HEK293 (cell line): Measurements from ENCODE around the gene PLIN4.
A peak's percentile ranks its signal among the peaks of the same experiment; 100 is the strongest.

ENCODE experiments used
- CTCF ChIA-PET: fragments of 350-600 bp; formaldehyde crosslinking; extraction: SDS; loops from one replicate; lab custom pipeline; 2021; ENCODE audit warnings: antibody characterized with exemption; lab: Yijun Ruan, JAX
- POLR2A ChIA-PET: fragments of 300-600 bp; formaldehyde crosslinking; extraction: SDS; loops from one replicate; lab custom pipeline; 2020; ENCODE audit warnings: antibody characterized with exemption, inconsistent platforms; lab: Yijun Ruan, JAX
- H3K27ac ChIP-seq: fragments of 200-500 bp; sonication (Bioruptor generic); 2 replicates; pipeline ENCODE4 v1.5.1; 2014; ENCODE audit warnings: low read depth, low read length, control low read depth, inconsistent platforms; ENCODE audit errors: extremely low read depth
- H3K36me3 ChIP-seq, 2 experiments: fragments of 200-500 bp in 1 of 2; sonication (Bioruptor generic) in 1 of 2; 1 replicate in 1 of 2; 2 replicates in 1 of 2; pipeline ENCODE4 v1.5.1; 2014 to 2017; ENCODE audit warnings: inconsistent platforms in 2 of 2, low read length in 2 of 2; ENCODE audit not compliant: control insufficient read depth in 2 of 2, insufficient read depth in 1 of 2
- H3K4me1 ChIP-seq: fragments of 200-500 bp; sonication (Bioruptor generic); 2 replicates; pipeline ENCODE4 v1.5.1; 2014; ENCODE audit warnings: mild to moderate bottlenecking, low read length, inconsistent platforms; ENCODE audit not compliant: control insufficient read depth, insufficient read depth
- H3K4me3 ChIP-seq: 2 replicates; pipeline ENCODE4 v1.5.1; 2011; ENCODE audit warnings: low read depth, mild to moderate bottlenecking, control low read depth, low read length, moderate library complexity
- H3K9me3 ChIP-seq: fragments of 200-500 bp; sonication (Bioruptor generic); 2 replicates; pipeline ENCODE4 v1.5.1; 2014; ENCODE audit warnings: low read depth, low read length, inconsistent platforms; ENCODE audit not compliant: control insufficient read depth, insufficient read depth
- BCL11B ChIP-seq: fragments of 450-650 bp; formaldehyde crosslinking; IDR thresholded peaks from 2 replicates; pipeline ENCODE4 v1.5.1; 2016; ENCODE audit warnings: low read depth, missing biosample characterization, missing genetic modification characterization
- GLIS2 ChIP-seq: fragments of 450-650 bp; formaldehyde crosslinking; IDR thresholded peaks from 2 replicates; pipeline ENCODE4 v1.5.1; 2016; ENCODE audit warnings: missing biosample characterization, missing genetic modification characterization
- OSR2 ChIP-seq: fragments of 450-650 bp; formaldehyde crosslinking; IDR thresholded peaks from 2 replicates; pipeline ENCODE4 v1.5.1; 2016; ENCODE audit warnings: missing biosample characterization, missing genetic modification characterization
- PRDM6 ChIP-seq: fragments of 450-650 bp; formaldehyde crosslinking; IDR thresholded peaks from 2 replicates; pipeline ENCODE4 v1.5.1; 2017; ENCODE audit warnings: missing biosample characterization, missing genetic modification characterization
- WT1 ChIP-seq: fragments of 450-650 bp; formaldehyde crosslinking; IDR thresholded peaks from 2 replicates; pipeline ENCODE4 v1.5.1; 2016; ENCODE audit warnings: missing biosample characterization, missing genetic modification characterization
- ZBTB44 ChIP-seq: fragments of 450-650 bp; IDR thresholded peaks from 2 replicates; pipeline ENCODE4 v1.5.1; 2018; ENCODE audit warnings: missing biosample characterization, mild to moderate bottlenecking, missing genetic modification characterization
- ZNF10 ChIP-seq: fragments of 450-650 bp; formaldehyde crosslinking; IDR thresholded peaks from 2 replicates; pipeline ENCODE4 v1.5.1; 2017; ENCODE audit warnings: missing biosample characterization, missing genetic modification characterization
- ZNF221 ChIP-seq: fragments of 450-650 bp; formaldehyde crosslinking; IDR thresholded peaks from 2 replicates; pipeline ENCODE4 v1.5.1; 2017; ENCODE audit warnings: missing biosample characterization, missing genetic modification characterization, borderline replicate concordance
- ZNF24 ChIP-seq: fragments of 450-650 bp; formaldehyde crosslinking; IDR thresholded peaks from 2 replicates; pipeline ENCODE4 v1.5.1; 2016; ENCODE audit warnings: missing biosample characterization, missing genetic modification characterization
- ZNF280D ChIP-seq: fragments of 450-650 bp; formaldehyde crosslinking; IDR thresholded peaks from 2 replicates; pipeline ENCODE4 v1.5.1; 2016; ENCODE audit warnings: missing biosample characterization, missing genetic modification characterization
- ZNF394 ChIP-seq: fragments of 450-650 bp; formaldehyde crosslinking; IDR thresholded peaks from 2 replicates; pipeline ENCODE4 v1.5.1; 2016; ENCODE audit warnings: missing biosample characterization, missing genetic modification characterization, mild to moderate bottlenecking, moderate library complexity, borderline replicate concordance
- ZNF530 ChIP-seq: fragments of 450-650 bp; formaldehyde crosslinking; IDR thresholded peaks from 2 replicates; pipeline ENCODE4 v1.5.1; 2016; ENCODE audit warnings: low read depth, missing biosample characterization, missing genetic modification characterization
- ZNF621 ChIP-seq: fragments of 450-650 bp; formaldehyde crosslinking; IDR thresholded peaks from 2 replicates; pipeline ENCODE4 v1.5.1; 2017; ENCODE audit warnings: missing biosample characterization, missing genetic modification characterization
- ZNF692 ChIP-seq: fragments of 450-650 bp; formaldehyde crosslinking; IDR thresholded peaks from 2 replicates; pipeline ENCODE4 v1.5.1; 2016; ENCODE audit warnings: missing biosample characterization, missing genetic modification characterization
- ZNF76 ChIP-seq: fragments of 450-650 bp; formaldehyde crosslinking; IDR thresholded peaks from 2 replicates; pipeline ENCODE4; 2016; ENCODE audit warnings: low read depth, missing biosample characterization, missing genetic modification characterization, borderline replicate concordance
- ZNF830 ChIP-seq: fragments of 450-650 bp; IDR thresholded peaks from 2 replicates; pipeline ENCODE4 v1.5.0; 2018; ENCODE audit warnings: missing biosample characterization, missing genetic modification characterization, low read depth, mild to moderate bottlenecking, moderate library complexity
- ZSCAN23 ChIP-seq: fragments of 450-650 bp; formaldehyde crosslinking; IDR thresholded peaks from 2 replicates; pipeline ENCODE4 v1.5.1; 2016; ENCODE audit warnings: missing biosample characterization, missing genetic modification characterization

PLIN4 gene

GRCh38 chr19:4510435-4511255, 7.6 kb downstream of the PLIN4 start:
- TF ChIP-seq BCL11B (peak; percentile 73; the same call in 1 of the 2 replicates), ZNF10 (no peak), ZNF692 (tag by site-specific recombination) (no peak), ZNF530 (tag by site-specific recombination) (no peak), ZNF24 (tag by site-specific recombination) (no peak), ZNF621 (tag by site-specific recombination) (no peak), ZNF394 (tag by site-specific recombination) (no peak), PRDM6 (no peak), GLIS2 (0 out of 2 replicates have a peak, but pooled peaks have one; percentile 11)
- TF ChIP-seq, all 188 proteins: peak for 2
- peaks cover 0 to 10% of the 10 kb centered on the region in 2 experiments; a peak in 2 of 3 replicates for H3K36me3 ChIP-seq
- ChIA-PET CTCF (interaction anchor here (3.6 kb wide), 1 partner anchor 13 kb away, joined by 24 read pairs; no protein-coding TSS in a partner anchor), POLR2A (interaction anchor here (0.7 kb wide), 1 partner anchor 213 kb away, joined by 5 read pairs; no protein-coding TSS in a partner anchor)
- H3K27ac ChIP-seq: no peak overlapping the region
- no peaks in the 10 kb centered on the region for H3K4me1 ChIP-seq
- no peak overlapping the region for H3K4me3 ChIP-seq
- no peaks in the 10 kb centered on the region for H3K9me3 ChIP-seq

- H3K9me3 ChIP-seq: no peaks in the 10 kb centered on the region
- H3K36me3 ChIP-seq: peaks cover 0 to 29% of the 10 kb centered on the region in 2 experiments; a peak in 2 of 3 replicates
- H3K4me1 ChIP-seq: no peaks in the 10 kb centered on the region
- no peak overlapping the region for H3K27ac ChIP-seq
- CTCF ChIA-PET: interaction anchor here (0.5 to 3.6 kb wide), 4 partner anchors 12 to 33 kb away, joined by 3 to 24 read pairs (median 4); no protein-coding TSS in a partner anchor
- TF ChIP-seq ZNF221 (no peak), OSR2 (tag by site-specific recombination) (no peak), ZNF76 (tag by site-specific recombination) (no peak)
- no peak overlapping the region for H3K4me3 ChIP-seq
- POLR2A ChIA-PET: interaction anchor here (0.8 kb wide), 1 partner anchor 37 kb away, joined by 3 read pairs; the partner anchor contains the start of gene HDGFL2
Observed at GRCh38 chr19:4508698-4509097, 9.6 kb downstream of the PLIN4 start.

- no peak overlapping the region for H3K27ac ChIP-seq
- H3K36me3 ChIP-seq: peaks cover 0 to 38% of the 10 kb centered on the region in 2 experiments; a peak in 2 of 3 replicates
- ChIA-PET CTCF (interaction anchor here (0.6 to 3.6 kb wide), 3 partner anchors 13 to 815 kb away, joined by 4 to 24 read pairs (median 5); no protein-coding TSS in a partner anchor), POLR2A (no interaction called here)
- H3K4me1 ChIP-seq: no peaks in the 10 kb centered on the region
- TF ChIP-seq ZNF280D (tag by site-specific recombination) (no peak), ZNF830 (tag by site-specific recombination) (no peak), ZSCAN23 (no peak), ZBTB44 (tag by site-specific recombination) (no peak), WT1 (tag by site-specific recombination) (no peak), ZNF621 (tag by site-specific recombination) (no peak)
- H3K4me3 ChIP-seq: no peak overlapping the region
- H3K9me3 ChIP-seq: no peaks in the 10 kb centered on the region
Observed at GRCh38 chr19:4507804-4508203, 10.5 kb downstream of the PLIN4 start.
